SK-N-SH (cell line): ENCODE measurements around the gene FKBP8.

Experiments
- CTCF ChIP-seq: fragments of 200-600 bp; sonication (generic); IDR thresholded peaks from 2 replicates; pipeline ENCODE4 v1.6.1; 2017; ENCODE audit warnings: antibody characterized with exemption, mild to moderate bottlenecking, moderate library complexity
- EZH2phosphoT487 ChIP-seq: fragments of 200-600 bp; sonication (generic); IDR thresholded peaks from 2 replicates; pipeline ENCODE4 v1.6.1; 2017; ENCODE audit warnings: low read depth, mixed run types, mild to moderate bottlenecking, antibody characterized with exemption, moderate library complexity, borderline replicate concordance
- JUND ChIP-seq: IDR thresholded peaks from 2 replicates; pipeline ENCODE4 v1.4.0; 2012
- TF ChIP-seq, protein P1 (sequence below): IDR thresholded peaks from 2 replicates; pipeline ENCODE4 v1.4.0; 2012; ENCODE audit warnings: low read depth, borderline replicate concordance
- TF ChIP-seq, protein P2 (sequence below): IDR thresholded peaks from 2 replicates; pipeline ENCODE4 v1.4.0; 2012; ENCODE audit warnings: low read depth

DNA sequence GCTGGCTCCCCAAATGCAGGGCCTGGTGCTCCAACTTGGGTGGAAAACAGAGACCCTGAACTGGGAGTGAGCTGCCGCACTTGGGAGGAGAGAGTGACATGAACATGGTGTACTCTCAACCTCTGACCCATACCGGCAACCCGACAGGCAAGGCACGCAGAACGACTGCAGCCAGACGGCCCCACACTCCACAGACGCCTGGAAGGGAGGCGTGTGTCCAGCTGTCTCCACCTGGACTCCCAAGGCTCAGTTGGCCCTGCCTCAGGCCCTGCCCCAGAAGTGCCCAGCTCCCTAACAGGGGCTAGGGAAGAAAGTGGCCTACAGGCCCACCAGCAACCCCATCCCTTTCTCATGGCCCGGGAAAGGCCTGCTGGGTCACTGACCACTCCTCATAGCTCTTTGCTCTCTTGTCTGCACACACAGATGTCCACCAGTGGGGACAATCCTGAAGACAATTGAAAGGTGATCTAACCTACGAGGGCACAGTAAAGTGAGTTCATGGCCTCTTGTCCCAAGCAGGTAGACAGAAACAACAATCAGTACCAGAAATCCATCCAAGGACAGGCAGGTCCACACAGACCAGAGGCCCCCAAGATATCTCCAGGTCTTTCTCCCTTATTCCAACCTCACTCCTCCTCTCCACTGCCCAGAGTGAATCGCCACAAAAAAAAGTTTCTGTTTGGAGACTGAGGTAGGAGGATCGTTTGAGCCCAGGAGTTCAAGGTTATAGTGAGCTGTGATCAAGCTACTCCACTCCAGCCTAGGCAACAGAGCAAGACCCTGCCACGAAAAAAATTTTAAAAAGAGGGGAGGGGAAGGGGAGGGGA lies 49.7 kb downstream of the FKBP8 start:
- TF ChIP-seq, protein P1, sequence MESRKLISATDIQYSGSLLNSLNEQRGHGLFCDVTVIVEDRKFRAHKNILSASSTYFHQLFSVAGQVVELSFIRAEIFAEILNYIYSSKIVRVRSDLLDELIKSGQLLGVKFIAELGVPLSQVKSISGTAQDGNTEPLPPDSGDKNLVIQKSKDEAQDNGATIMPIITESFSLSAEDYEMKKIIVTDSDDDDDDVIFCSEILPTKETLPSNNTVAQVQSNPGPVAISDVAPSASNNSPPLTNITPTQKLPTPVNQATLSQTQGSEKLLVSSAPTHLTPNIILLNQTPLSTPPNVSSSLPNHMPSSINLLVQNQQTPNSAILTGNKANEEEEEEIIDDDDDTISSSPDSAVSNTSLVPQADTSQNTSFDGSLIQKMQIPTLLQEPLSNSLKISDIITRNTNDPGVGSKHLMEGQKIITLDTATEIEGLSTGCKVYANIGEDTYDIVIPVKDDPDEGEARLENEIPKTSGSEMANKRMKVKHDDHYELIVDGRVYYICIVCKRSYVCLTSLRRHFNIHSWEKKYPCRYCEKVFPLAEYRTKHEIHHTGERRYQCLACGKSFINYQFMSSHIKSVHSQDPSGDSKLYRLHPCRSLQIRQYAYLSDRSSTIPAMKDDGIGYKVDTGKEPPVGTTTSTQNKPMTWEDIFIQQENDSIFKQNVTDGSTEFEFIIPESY, result no peak
- TF ChIP-seq CTCF, result no peak
- no peak for TF ChIP-seq EZH2phosphoT487
- no peak for TF ChIP-seq JUND
- TF ChIP-seq, protein P2, sequence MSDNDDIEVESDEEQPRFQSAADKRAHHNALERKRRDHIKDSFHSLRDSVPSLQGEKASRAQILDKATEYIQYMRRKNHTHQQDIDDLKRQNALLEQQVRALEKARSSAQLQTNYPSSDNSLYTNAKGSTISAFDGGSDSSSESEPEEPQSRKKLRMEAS, result no peak
